ENCODE results near the gene TCF15. TPM values are rescaled to one million over a fixed set of nuclear protein-coding genes. Genes with fewer than 3 reads are reported as not detected.

Gene TCF15
- total RNA-seq, 4 donors from 2014 or later, result 3.6 to 10.7 (median 4.1) TPM

GRCh38 chr20:588932-589672 lies 21.0 kb downstream of the TCF15 start:
- H3K36me3 ChIP-seq, result no peaks in the 10 kb centered on the region
- no peaks in the 10 kb centered on the region for H3K4me1 ChIP-seq
- H3K4me3 ChIP-seq, result no peak overlapping the region
- no peaks in the 10 kb centered on the region for H3K27me3 ChIP-seq
- intact Hi-C loops (cut with DNase I; ENCODE audit: low total_unique reads), result no loop called here
- in situ Hi-C loops (cut with MboI; ENCODE audit: low sequenced_read_pairs in 4 of 4), result no loop called here
- no peak for ATAC-seq
- TF ChIP-seq CTCF (IDR thresholded peaks at IDR 0.05 in 4 of 5, conservative IDR thresholded peaks at IDR 0.05 in 1 of 5) (no peak), POLR2A (IDR thresholded peaks at IDR 0.05) (no peak)
- H3K9me3 ChIP-seq, result no peaks in the 10 kb centered on the region
- DNase-seq, result no peak
- H3K27ac ChIP-seq, result peak overlapping the region; percentile 30 to 72 (median 62)

GRCh38 chr20:588476-588875 lies 21.6 kb downstream of the TCF15 start:
- DNase-seq, result no peak
- no peak for TF ChIP-seq CTCF (IDR thresholded peaks at IDR 0.05 in 4 of 5, conservative IDR thresholded peaks at IDR 0.05 in 1 of 5)
- no peak for TF ChIP-seq POLR2A (IDR thresholded peaks at IDR 0.05)
- no peaks in the 10 kb centered on the region for H3K27me3 ChIP-seq
- H3K4me3 ChIP-seq, result no peak overlapping the region
- no peak for ATAC-seq
- H3K9me3 ChIP-seq, result no peaks in the 10 kb centered on the region
- intact Hi-C loops (cut with DNase I; ENCODE audit: low total_unique reads) (no loop called here), in situ Hi-C loops (cut with MboI; ENCODE audit: low sequenced_read_pairs in 4 of 4) (no loop called here)
- H3K4me1 ChIP-seq, result no peaks in the 10 kb centered on the region
- no peaks in the 10 kb centered on the region for H3K36me3 ChIP-seq
- H3K27ac ChIP-seq, result peak overlapping the region; percentile 30 to 72 (median 62)

GRCh38 chr20:584971-585301 lies 25.2 kb downstream of the TCF15 start:
- in situ Hi-C loops (cut with MboI; ENCODE audit: low sequenced_read_pairs in 4 of 4), result no loop called here
- TF ChIP-seq POLR2A (IDR thresholded peaks at IDR 0.05) (no peak), CTCF (IDR thresholded peaks at IDR 0.05 in 4 of 5, conservative IDR thresholded peaks at IDR 0.05 in 1 of 5) (no peak)
- H3K27ac ChIP-seq, result no peak overlapping the region
- DNase-seq, result no peak
- intact Hi-C loops (cut with DNase I; ENCODE audit: low total_unique reads), result no loop called here
- no peaks in the 10 kb centered on the region for H3K27me3 ChIP-seq
- no peak for ATAC-seq
- H3K9me3 ChIP-seq, result no peaks in the 10 kb centered on the region
- H3K4me1 ChIP-seq, result no peaks in the 10 kb centered on the region
- H3K36me3 ChIP-seq, result no peaks in the 10 kb centered on the region
- no peak overlapping the region for H3K4me3 ChIP-seq

- Histone ChIP-seq H3K9me3 (no peaks in the 10 kb centered on the region), H3K36me3 (no peaks in the 10 kb centered on the region), H3K4me3 (no peak overlapping the region), H3K4me1 (no peaks in the 10 kb centered on the region), H3K27me3 (no peaks in the 10 kb centered on the region), H3K27ac (no peak overlapping the region)
- intact Hi-C loops (cut with DNase I; ENCODE audit: low total_unique reads) (no loop called here), in situ Hi-C loops (cut with MboI; ENCODE audit: low sequenced_read_pairs in 4 of 4) (no loop called here)
- ATAC-seq (no peak), DNase-seq (no peak)
- TF ChIP-seq CTCF (IDR thresholded peaks at IDR 0.05 in 4 of 5, conservative IDR thresholded peaks at IDR 0.05 in 1 of 5) (no peak), POLR2A (IDR thresholded peaks at IDR 0.05) (no peak)
Measured at GRCh38 chr20:584161-584970, 25.7 kb downstream of the TCF15 start.

All from gastrocnemius medialis (tissue), 4 donors.